ENCODE results near the gene GALR2.

The GALR2 gene

GRCh38 chr17:76106703-76107102, 32.1 kb downstream of the GALR2 start:
- no peak overlapping the region for H3K4me3 ChIP-seq (ENCODE audit: low read length)
- DNase-seq (ENCODE audit: low read depth) = no peak
- TF ChIP-seq, protein P1, sequence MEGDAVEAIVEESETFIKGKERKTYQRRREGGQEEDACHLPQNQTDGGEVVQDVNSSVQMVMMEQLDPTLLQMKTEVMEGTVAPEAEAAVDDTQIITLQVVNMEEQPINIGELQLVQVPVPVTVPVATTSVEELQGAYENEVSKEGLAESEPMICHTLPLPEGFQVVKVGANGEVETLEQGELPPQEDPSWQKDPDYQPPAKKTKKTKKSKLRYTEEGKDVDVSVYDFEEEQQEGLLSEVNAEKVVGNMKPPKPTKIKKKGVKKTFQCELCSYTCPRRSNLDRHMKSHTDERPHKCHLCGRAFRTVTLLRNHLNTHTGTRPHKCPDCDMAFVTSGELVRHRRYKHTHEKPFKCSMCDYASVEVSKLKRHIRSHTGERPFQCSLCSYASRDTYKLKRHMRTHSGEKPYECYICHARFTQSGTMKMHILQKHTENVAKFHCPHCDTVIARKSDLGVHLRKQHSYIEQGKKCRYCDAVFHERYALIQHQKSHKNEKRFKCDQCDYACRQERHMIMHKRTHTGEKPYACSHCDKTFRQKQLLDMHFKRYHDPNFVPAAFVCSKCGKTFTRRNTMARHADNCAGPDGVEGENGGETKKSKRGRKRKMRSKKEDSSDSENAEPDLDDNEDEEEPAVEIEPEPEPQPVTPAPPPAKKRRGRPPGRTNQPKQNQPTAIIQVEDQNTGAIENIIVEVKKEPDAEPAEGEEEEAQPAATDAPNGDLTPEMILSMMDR (conservative IDR thresholded peaks at IDR 0.05; ENCODE audit: low read depth, low read length) = no peak

DNA sequence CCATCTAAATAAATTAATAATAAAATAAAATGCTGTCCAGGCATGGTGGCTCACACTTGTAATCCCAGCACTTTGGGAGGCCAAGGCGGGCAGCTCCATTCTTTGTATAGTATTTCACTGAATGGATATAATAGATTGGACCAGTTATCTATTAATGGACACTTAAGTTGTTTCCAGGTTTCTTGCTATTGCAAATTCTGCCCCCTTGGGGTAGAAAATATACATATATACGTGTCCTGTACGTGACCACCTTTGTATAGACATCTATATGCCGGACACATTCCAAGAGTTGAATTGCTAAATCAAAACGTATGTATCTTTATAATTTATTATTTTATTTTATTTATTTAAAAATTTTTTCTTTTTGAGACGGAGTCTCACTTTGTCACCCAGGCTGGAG, 32.9 kb downstream of the GALR2 start:
- no peak for DNase-seq (ENCODE audit: low read depth)
- H3K4me3 ChIP-seq (ENCODE audit: low read length) = no peak overlapping the region
- TF ChIP-seq, protein P1 (conservative IDR thresholded peaks at IDR 0.05; ENCODE audit: low read depth, low read length) = peak; percentile 30

- DNase-seq (ENCODE audit: low read depth) = no peak
- TF ChIP-seq, protein P1 (conservative IDR thresholded peaks at IDR 0.05; ENCODE audit: low read depth, low read length) = no peak
- H3K4me3 ChIP-seq (ENCODE audit: low read length) = no peak overlapping the region
These were observed 37.4 kb downstream of the GALR2 start for GRCh38 chr17:76111956-76112355.

GRCh38 chr17:76115138-76115754, 40.7 kb downstream of the GALR2 start:
- DNase-seq (ENCODE audit: low read depth) = no peak
- TF ChIP-seq, protein P1 (conservative IDR thresholded peaks at IDR 0.05; ENCODE audit: low read depth, low read length) = no peak
- H3K4me3 ChIP-seq (ENCODE audit: low read length) = no peak overlapping the region

DNA sequence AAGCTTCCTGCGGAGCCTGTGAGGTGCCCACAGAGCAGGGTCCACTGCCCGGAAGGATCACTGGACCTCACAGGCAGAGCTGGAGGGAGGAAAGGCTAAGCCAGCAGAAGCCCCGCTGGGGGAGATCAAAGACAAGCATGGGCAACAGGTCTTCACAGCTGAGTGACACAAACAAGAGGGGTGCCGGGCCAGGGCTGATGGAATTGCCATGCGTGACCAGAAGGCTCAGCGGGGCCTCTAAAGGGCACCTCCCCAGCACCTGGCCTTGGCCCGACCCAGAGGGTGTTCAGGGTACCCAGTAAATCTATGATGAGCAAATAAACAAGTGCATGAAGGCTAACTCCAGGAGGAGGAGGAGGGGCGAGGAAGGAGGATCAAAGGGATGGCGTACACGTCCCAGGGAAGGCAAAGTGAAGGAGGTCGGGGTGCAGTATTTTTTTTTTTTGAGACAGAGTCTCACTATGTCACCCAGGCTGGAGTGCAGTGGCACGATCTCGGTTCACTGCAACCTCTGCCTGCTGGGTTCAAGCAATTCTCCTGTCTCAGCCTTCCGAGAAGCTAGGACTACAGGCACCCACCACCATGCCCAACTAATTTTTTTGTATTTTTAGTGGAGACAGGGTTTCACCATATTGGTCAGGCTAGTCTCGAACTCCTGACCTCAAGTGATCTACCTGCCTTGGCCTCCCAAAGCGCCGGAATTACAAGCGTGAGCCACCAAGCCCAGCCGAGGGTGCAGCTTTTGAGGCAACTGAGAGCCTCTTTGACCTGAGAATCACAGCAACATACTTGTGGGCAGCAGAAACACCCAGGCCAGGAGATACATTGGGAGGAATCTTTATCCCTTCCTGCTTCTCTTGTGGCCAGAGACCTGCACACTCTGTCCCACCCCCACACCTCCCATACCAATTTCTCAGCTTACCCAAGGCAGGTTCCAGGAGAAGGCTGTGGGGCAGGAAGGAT, 45.1 kb downstream of the GALR2 start:
- no peak for DNase-seq (ENCODE audit: low read depth)
- no peak overlapping the region for H3K4me3 ChIP-seq (ENCODE audit: low read length)
- TF ChIP-seq, protein P1 (conservative IDR thresholded peaks at IDR 0.05; ENCODE audit: low read depth, low read length) = no peak

- no peak overlapping the region for H3K4me3 ChIP-seq (ENCODE audit: low read length)
- TF ChIP-seq, protein P1 (conservative IDR thresholded peaks at IDR 0.05; ENCODE audit: low read depth, low read length) = no peak
- DNase-seq (ENCODE audit: low read depth) = no peak
These were observed 46.1 kb downstream of the GALR2 start for GRCh38 chr17:76120658-76121008.
